Measurements from ENCODE around the gene NOBOX.

DNA sequence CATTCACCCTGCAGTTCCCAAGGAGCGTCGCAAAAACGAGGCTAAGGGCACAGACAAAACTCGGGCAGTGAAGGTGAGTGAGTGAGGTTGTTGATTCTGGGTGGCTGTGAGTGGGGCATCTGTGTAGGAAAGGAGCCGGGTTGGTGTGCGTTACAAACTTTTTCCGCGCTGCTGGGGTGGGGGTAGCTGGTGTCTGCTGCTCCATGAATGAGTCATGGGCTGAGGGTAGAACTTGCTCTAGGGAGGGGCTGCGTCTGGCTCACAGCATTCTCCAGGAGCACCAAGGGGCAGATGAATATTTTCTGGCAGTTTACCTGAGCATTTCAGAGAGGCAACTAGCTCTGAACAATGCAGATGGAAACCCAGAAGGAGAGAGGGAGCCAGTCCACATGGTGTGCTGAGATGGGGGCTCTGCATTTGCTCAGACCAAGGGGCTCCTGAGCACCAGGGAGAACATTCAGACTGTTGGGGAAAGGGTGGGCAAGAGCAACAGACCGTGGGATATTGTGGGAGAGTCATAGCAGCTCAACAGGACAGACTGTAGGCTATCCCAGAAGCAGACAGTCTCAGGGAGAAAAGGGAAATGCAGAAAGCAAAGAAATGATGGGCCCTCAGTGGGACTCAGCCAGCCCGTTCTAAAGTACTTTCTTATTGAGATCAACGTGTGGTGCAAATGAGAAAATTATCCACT is 18.8 kb downstream of the NOBOX start:
- no peak for TF ChIP-seq POLR2A (IDR thresholded peaks at IDR 0.05)
- no peak for TF ChIP-seq POLR2AphosphoS5 (IDR thresholded peaks at IDR 0.05; ENCODE audit: insufficient read depth in 1 of 2, low read depth in 1 of 2)
- TF ChIP-seq, protein P1, sequence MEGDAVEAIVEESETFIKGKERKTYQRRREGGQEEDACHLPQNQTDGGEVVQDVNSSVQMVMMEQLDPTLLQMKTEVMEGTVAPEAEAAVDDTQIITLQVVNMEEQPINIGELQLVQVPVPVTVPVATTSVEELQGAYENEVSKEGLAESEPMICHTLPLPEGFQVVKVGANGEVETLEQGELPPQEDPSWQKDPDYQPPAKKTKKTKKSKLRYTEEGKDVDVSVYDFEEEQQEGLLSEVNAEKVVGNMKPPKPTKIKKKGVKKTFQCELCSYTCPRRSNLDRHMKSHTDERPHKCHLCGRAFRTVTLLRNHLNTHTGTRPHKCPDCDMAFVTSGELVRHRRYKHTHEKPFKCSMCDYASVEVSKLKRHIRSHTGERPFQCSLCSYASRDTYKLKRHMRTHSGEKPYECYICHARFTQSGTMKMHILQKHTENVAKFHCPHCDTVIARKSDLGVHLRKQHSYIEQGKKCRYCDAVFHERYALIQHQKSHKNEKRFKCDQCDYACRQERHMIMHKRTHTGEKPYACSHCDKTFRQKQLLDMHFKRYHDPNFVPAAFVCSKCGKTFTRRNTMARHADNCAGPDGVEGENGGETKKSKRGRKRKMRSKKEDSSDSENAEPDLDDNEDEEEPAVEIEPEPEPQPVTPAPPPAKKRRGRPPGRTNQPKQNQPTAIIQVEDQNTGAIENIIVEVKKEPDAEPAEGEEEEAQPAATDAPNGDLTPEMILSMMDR (IDR thresholded peaks at IDR 0.05): no peak
